D721Med (cell line): ENCODE measurements around the gene KIAA0753.

Source experiments
- DNase-seq: peaks from one replicate; pipeline ENCODE4 v3.0.0; 2011; ENCODE audit warnings: low spot score; ENCODE audit not compliant: insufficient read length
- FAIRE-seq: peaks from 2 replicates; lab custom pipeline; 2011; peaks lifted over from hg19 to GRCh38; lab: Jason Lieb, UNC
- TF ChIP-seq, protein P1 (sequence below): IDR thresholded peaks from 2 replicates; pipeline ENCODE4 v1.5.1; 2012; ENCODE audit warnings: mild to moderate bottlenecking, control low read depth; ENCODE audit not compliant: insufficient read depth; ENCODE audit errors: missing control alignments

KIAA0753 gene

DNA sequence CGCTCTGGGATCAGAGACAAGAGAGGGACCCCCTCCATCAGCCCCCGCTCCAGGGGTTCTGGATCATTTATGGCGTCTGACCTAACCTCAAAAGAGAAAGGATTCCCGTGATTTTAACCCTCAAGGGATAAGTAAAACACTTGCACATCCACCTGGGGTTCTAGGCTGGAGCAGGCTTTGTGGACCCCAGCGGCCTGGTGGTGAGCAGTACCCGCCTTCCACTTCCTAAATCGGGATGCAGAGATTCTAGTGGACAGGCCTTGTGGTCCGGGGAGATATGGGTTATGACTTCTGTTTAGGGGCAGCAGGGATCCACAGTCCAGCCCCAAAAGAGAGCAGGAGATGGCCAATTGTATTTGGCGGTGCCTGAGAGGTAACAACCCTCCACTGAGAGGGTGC is 83.5 kb downstream of the KIAA0753 start:
- no peak for DNase-seq
- no peak for FAIRE-seq
- TF ChIP-seq, protein P1, sequence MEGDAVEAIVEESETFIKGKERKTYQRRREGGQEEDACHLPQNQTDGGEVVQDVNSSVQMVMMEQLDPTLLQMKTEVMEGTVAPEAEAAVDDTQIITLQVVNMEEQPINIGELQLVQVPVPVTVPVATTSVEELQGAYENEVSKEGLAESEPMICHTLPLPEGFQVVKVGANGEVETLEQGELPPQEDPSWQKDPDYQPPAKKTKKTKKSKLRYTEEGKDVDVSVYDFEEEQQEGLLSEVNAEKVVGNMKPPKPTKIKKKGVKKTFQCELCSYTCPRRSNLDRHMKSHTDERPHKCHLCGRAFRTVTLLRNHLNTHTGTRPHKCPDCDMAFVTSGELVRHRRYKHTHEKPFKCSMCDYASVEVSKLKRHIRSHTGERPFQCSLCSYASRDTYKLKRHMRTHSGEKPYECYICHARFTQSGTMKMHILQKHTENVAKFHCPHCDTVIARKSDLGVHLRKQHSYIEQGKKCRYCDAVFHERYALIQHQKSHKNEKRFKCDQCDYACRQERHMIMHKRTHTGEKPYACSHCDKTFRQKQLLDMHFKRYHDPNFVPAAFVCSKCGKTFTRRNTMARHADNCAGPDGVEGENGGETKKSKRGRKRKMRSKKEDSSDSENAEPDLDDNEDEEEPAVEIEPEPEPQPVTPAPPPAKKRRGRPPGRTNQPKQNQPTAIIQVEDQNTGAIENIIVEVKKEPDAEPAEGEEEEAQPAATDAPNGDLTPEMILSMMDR = no peak

DNA sequence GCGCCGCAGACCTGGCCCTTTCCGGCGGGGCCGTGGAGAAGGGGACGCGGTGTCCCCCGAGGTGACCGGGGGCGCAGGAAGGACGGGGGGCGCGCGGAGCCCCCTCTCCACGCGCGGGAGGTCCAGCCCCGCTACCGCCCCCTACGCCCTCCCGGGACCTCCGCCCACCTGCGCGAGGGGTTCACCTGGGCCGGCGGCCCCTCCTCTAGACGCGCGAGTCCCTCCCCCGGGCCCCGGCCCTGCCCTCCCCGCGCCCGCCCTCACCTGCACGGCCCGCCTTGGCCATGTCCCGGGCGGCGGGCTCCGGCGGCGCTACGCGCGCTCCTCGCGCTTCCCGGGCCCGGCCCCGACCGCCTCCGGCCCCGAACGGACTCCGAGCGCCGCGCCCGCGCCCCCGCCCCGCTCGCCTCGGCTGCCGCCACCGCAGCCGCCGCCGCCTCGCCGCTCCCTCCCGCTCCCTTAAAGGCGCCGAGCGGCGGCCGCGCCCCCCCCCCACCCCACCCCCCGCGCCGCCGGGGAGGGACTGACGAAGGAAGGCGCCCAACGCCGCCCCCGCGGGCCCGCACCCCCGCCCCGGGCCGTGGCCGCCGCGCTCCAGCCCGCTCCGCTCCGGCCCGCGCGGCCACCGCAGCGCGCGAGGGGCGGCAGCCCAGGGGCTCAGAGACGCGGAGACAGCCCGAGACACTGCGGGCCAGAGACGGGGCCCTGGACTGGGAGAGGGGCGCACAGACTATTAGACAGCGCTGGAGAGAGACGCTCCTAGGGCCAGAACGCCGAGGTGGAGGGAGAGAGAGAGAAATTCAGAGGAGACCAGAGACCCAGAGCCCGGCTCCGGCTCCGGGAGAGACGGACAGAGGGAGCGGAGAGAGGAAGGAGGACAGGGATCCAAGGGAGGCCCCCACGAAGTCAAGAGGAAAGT is 84.1 kb downstream of the KIAA0753 start, which contains the start of gene PITPNM3:
Gene PITPNM3, minus strand, starts transcription at position 435 of the 919 bp plus-strand sequence. Its CDS starts 149 bp downstream, at position 286.
- DNase-seq = no peak

DNA sequence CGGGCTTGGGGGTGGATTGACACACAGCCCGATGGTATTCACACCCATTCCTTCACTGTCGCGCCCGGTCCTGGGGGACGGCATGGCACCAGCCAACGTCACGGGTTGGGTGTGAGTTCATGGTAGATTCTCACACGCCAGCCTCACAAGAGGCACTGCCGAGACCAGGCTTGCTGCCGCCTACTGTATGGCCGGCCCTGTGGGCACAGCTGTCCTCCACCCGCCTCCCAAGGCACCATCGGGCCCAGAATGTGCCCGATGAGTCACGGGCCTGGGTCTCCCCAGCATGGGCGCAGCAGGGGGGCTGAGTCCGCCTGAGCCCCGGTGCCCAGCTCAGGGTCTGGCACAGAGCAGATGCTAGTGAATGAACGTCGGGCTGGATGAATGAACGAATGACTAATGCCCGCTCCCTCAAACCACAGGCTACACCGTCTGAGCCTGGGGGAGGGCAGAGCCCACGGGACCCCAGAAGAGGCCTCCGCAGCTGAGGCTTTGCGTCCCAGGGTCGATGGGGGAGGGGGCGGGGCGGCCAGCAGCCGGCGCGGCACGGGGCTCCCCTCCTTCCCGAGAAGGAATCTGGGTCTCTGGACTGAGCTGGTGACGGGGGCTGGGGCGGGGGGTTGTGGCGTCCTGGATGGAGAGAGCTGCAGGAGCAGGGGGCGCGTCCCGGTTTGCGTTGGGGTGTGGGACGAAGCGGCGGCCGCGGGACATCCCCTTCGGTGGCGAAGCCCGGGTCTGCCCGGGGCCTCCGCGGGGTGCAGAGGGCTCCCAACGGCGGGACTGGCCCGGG is 85.0 kb downstream of the KIAA0753 start:
- FAIRE-seq (no peak), DNase-seq (no peak)
- TF ChIP-seq, protein P1 = no peak

More for the DNA sequence above, 84.1 kb downstream of the KIAA0753 start, which contains the start of gene PITPNM3:
- TF ChIP-seq, protein P1 = no peak
- FAIRE-seq = no peak

DNA sequence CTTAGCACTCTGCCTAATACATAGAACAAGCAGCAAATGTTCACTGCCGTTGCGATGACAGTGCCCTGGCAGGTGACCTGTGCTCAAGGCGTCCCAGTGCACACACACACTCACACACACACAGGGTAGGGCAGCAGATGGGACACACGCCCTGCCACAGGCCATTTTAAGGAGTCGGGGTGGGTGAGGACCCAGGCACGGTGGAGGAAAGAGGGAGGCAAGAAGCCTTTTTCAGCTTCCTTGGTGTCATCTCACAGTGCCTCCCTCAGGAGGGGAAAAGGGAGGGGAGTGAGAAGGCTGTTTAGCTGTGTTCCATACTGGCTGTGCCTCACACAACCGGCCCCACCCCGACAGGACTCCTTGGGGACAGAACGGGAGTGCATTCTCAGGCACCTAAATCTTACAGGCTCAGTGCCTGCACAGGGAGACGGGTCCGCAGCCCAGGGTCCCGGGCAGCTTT is 85.6 kb downstream of the KIAA0753 start:
- no peak for FAIRE-seq
- TF ChIP-seq, protein P1 = no peak
- DNase-seq = no peak

DNA sequence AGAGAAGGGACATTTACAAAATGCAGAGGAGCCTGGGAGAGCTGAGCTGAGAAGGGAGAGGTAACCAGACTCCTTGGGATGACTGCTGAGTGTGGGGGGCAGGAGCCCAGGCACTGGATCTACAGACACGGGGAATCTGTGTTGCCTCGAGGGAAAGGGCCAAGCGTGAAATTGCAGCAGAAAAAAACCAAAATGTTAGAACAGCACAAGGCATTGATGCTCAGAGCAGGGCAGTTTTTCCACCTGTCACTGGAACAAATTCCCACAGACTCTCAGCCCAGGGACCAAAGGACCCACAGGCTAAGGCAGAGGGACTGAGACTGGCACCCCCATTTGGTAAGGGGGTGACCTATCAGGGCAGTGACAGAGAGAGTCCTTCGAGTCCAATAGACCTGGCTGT is 86.2 kb downstream of the KIAA0753 start:
- FAIRE-seq (no peak), DNase-seq (no peak)
- TF ChIP-seq, protein P1 = no peak

DNA sequence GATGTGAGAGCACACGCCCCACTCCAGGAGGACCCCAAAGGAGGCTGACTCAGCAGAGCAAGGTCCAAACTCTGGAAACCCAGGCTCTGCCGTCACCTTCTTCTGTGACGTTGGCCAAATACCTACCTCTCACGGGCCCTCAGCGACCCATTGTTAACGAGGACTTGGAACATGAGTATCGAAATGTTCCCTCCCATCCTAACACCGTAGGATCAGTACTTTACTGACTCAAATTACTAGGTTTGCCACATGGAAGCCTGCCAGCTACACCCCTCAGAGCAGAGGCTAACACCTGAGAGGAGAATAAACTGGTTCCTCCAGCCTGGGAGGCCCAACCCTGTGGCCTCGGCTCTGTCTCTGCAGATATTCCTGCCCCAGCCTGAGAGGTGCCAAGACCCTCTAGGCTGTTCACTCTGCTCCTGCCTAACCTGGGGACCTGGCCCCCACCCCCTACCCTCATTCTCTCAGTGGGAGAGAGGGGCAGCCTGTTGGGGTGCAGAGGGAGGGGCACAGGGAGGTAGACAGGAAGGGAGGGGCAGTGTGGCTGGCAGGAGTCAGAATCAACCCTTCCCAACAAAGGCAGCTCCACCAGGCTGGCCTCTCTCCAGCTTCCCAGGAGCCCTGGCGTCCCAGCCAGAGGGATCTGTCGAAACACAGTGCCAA is 88.5 kb downstream of the KIAA0753 start:
- DNase-seq (no peak), FAIRE-seq (no peak)
- TF ChIP-seq, protein P1 = no peak
